ENCODE results near the gene PTPRN2. TPM values are rescaled to one million over a fixed set of nuclear protein-coding genes. Genes with fewer than 3 reads are reported as not detected.
"Not testable (repeated sequence)": the region's sequence is repeated elsewhere in the genome, so short reads cannot be mapped to it uniquely, and the experiment has no call there.

Gene PTPRN2
- total RNA-seq, 1 experiment from 2014 or later = 4.4 TPM

DNA sequence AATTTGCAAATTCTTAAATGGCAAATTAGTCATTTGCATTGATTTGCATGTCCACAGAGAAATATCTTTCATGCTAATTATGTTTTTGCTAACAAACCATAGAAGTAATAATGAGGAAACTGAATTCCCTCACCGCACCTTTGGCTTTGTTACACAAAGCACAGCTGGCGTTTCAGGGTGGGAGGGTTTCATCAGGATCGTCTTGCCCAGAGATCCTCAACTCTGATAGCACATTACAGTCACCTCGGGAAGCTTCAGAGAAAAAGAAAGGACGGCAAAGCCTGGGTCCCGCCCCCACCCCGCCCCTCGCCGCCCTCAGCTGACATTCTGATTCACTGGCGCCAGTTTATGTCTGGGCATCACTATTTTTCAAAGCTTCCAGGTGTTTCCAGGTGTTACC, 119.4 kb downstream of the PTPRN2 start:
- DNase-seq (ENCODE audit: low spot score) = no peak

DNA sequence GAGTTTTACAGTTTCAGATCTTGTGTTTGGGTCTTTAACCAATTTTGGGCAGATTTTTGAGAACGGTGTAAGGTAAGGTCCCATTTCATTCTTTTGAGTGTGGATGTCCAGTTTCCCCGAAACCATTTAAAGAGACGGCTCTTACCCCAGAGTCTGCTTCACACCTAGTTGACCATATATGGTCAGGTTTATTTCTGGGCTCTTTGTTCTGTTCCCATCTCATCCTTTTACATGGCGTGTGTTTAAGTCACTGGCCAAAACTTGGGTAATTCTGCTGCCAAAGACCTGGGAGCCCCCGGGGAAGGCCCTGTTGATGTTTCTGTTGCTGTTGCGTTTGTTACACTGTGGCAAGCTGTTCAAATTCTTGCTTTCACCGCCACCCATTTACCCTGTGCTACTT, 120.1 kb downstream of the PTPRN2 start:
- DNase-seq (ENCODE audit: low spot score) = no peak

DNA sequence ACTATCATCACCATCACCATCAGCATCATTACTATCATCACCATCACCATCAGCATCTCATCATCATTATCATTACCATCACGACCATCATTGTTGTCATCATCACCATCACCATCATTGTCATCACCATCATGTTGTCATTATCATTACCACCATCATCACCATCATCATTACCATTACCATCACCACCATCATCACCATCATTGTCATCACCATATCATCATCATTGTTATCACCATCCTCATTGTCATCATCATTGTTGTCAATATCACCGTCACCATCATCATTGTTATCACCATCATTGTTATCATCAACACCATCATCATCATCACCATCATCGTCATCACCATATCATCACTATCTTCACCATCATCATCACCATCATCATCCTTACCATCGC, 124.3 kb downstream of the PTPRN2 start:
- no peak for DNase-seq (ENCODE audit: low spot score)

DNA sequence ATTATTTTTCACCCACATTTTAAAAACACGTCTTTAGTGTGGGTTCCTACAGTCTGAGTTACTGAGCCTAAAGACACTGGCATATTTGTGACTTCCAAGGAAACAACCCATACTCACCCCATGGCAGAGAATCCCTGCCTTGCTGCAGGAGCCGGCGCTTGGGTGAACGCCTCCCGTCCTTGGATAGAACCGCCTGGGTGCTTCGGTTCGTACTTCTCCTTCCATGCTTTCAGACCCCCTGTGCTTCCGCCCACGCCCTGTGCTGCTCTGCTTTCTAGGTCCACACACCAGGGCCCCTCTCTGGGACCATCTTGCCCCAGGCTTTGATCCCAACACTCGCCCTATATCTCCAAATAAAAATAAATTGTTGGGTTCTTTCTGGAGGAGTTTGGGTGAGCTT, 125.8 kb downstream of the PTPRN2 start:
- DNase-seq (ENCODE audit: low spot score) = no peak

DNA sequence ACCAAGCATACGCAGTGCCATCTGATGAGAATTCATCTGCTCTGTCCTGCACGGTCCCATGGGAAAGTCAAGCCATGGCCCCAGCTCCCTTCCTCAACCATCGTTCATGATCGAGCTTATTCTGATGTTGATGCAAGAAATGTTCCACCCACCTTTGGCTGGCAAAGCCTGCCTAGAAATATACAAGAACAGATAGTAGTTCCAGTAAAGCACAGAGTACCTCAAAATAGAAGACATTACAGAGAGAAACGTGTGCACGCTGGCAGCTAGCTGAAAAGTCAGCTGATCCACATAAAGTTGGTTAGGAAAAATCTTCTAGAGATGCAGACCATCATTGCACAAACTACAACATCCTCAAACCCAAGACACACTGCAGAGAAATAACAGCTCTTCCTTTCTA, 127.0 kb downstream of the PTPRN2 start:
- no peak for DNase-seq (ENCODE audit: low spot score)

DNA sequence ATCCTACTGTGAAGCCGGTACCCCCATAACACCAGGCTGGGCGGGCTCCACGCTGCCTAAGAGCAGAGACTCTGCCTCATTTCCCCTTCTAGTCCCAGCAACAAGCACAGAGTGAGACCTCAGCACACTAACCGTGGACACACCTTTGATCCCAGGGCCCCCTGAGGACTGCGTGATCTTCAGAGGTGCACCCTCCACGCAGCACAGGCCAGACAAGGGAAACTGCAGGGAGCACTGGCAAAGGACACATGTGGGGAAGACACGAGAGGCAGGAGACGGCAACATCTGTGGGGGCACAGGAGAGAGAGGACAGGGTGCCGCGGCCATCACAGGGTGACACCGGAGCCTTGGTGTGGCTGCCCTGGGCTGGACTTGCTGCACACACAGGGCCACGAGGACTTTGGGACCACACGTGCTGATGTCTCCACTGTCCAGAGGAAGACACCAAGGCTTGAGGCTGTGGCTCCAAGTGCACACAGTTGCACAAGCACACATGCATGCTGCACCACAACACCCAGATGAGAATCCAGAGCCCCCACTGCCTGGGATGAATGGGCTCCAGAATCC, 128.8 kb downstream of the PTPRN2 start:
- DNase-seq (ENCODE audit: low spot score) = no peak

DNA sequence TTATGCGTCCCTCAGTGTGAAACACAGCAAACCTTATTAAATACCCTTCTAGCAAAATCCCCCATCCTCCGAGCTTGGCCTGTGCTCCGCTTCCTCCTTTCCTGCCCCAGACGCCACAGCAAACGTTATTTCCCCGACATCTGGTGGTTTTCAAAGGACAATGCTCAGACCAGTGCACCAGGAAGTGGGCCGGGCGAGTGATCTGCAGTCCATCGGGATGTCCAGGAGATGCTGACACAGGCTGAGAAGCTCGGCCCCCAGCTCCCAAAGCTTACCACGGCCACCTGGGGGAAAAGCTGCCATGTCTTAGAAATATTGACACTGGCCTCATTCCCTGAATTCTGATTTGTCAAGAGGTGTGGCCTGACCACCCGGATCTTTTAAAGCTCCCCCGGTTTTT, 129.5 kb downstream of the PTPRN2 start:
- no peak for DNase-seq (ENCODE audit: low spot score)

DNA sequence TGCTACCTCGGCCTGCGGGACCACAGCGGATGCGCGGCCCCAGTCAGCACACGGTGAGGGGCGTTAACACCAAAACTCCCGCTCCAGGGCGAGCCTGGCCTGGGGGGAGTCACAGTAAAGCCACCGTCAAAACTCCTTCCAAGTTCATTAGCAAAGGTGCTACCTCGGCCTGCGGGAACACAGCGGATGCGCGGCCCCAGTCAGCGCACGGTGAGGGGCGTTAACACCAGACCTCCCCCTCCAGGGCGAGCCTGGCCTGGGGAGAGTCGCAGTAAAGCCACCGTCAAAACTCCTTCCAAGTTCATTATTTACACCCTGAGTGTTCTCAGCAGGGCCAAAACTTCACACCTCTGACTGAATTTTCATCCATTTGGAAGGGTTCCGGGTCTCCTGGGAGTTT, 130.0 kb downstream of the PTPRN2 start:
- DNase-seq (ENCODE audit: low spot score) = not testable (repeated sequence)

DNA sequence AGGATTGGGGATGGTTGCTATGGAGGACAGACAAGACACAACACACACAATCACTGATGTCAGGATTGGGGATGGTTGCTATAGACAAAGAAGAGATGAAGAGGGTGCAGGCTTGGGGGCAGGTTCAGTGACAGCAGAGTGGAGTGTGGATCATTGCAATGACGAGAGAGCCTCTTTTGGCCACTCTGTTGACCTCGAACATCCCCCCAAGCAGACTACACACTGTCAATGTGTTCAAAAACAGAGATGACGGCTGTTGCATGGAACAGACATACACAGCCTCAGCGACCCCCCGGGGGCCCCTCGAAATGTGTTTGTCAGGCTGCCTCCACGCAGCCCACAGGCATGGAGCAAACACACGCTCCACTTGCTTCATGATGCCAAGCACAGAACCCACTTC, 133.0 kb downstream of the PTPRN2 start:
- no peak for DNase-seq (ENCODE audit: low spot score)

DNA sequence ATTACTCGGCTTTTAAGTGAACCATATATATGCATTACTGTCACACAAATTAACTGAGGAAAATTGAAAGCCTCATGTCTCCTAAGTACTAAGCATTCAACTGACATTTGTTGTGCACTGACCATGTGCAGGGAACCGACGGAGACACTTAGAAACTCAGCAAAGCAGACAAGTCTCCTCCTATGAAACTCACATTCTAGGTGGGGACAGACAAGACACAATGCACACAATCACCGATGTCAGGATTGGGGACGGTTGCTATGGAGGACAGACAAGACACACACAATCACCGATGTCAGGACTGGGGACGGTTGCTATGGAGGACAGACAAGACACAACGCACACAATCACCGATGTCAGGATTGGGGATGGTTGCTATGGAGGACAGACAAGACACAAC, 134.0 kb downstream of the PTPRN2 start:
- DNase-seq (ENCODE audit: low spot score) = no peak

DNA sequence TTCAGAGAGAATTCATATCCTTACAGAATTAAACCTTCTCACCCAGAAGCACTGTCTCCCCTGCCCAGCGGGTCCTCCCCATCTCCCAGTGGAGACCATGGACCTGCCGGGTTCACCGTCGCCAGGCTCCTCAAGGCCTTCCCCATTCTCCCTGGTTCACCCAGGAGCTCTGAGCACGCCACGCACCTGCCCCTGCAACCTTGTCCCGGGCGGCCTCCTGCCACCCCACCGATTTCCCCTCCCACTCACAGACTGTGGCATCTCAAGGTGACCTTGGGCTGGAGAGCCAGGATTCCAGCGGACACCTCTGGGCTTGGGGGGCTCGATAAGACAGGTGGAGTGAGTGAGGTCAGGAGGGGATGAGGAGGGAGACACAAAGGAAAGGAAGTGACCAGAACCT, 135.3 kb downstream of the PTPRN2 start:
- DNase-seq (ENCODE audit: low spot score) = no peak

DNA sequence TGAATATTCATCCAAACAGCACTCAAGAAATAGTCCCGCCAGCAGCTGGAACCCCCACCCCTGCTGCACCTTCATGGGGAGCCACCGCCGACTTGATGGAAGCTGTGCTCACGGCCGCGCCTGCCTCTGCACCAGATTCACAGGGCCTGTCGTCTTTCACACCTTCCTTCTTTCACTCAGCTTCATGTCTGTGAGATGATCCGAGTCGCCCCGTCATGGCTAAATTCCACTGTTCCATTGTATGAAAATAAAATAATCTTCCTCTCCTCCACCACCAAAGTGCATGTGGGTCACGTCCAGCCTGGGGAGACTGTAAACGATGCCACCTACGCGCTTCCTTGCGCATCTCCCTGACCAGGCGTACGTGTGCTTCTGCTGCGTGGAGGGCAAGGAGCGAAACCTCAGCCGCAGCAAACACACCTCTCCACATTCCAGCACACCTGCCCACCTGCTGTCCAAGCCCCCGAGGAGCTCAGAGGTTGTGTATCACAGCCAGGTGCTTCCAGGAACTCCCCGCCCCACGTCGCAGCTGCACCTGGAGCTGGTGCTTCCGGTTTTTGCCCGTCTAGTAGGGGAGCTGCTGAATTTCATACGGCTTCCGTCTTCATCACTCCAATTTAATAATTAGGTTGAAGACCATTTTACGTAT, 137.0 kb downstream of the PTPRN2 start:
- no peak for DNase-seq (ENCODE audit: low spot score)

DNA sequence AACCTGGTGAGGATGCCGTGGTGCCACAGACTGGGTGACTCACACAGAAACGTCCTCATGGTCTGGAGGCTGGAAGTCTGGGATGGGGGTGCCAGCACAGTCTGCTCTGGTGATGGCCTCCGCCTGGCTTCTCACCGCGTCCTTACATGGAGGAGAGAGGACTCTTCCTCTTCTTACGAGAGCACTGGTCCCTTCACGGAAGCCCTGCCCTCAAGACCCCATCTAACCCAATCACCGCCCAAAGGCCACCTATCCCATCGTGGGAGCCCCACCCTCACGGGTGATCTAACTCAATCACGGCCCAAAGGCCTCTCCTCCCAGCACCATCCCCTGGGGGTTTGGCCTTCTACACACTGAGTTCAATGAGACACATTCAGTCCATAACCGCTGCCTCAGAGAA, 137.7 kb downstream of the PTPRN2 start:
- no peak for DNase-seq (ENCODE audit: low spot score)

DNA sequence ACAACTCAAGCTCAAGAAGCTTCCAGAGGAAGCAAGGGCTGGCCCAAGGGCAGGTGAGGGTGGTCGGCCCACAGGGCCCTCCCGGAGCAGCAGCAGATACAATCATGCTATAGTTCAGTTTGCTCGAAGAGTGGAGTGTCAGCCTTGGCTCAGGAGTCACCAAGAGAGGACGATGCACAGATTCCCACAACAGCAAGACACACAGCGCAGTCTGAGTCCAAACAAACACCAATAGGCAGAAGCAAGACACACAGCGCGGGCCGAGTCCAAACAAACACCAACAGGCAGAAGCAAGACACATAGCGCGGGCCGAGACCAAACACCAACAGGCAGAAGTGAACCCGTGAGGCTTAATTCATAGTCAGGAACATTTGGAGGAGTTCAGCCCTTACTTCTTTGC, 138.4 kb downstream of the PTPRN2 start:
- no peak for DNase-seq (ENCODE audit: low spot score)

DNA sequence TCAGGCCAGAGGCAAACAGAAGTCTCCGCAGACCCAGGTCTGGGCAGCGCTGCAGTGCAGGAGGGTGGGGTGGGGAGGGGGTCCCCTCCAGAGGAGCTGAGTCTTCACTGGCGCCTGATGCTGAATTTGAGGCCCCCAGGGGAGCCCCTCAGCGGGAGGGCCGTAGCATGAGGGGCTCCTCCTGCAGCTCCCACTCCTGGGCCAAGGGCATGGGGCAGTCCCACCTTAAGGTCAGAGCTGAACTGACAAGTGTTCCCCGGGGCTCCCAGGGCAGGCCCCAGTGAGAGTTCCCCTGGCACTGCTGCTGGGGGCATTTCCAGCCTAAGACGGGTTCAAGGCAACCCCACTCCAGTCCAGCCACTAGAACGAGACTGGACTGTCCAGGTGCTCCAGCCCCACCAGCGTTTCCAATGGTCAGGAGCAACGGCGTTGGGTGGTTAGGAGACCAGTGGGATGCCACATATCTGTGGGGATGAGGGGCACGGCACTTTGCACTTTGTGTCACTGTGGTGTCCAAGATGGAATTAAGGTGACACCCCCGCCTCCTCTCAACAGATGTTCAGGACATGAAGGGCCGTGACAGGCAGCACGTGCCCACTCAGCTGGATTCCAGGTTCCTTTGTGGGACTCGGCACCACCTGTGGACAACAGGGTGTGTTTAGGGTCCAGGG, 139.1 kb downstream of the PTPRN2 start:
- no peak for DNase-seq (ENCODE audit: low spot score)

DNA sequence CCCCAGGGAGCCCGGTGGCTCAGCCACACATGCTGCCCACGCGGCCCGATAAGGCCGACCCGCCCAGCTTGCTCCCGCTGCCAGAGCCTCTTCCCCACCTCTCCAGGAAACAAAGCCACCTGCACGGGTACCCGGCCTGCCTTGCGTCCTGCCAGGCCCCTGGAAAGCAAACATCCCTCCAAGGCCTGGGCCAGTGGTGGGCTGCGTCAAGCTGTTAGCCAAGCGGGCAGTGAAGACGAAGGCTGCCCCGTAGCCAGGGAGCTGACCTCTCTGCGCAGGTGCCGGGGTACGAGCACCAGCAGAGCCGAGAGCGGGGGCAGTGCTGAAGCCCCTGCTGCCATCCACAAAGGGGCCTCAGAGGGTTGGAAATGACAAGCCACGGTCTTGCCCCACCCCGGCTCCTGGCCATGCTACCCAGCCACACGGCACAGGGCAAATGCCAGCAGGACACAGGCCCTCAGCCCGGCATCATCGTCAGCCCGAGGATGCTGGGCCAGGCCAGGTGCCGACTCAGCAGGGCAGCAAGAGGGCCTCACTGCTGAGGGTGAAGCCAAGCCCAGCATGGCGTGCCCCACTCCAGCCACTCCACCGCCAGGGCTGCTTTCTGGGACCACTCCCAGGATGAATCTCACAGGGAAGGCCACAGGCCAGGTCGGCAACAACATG, 140.0 kb downstream of the PTPRN2 start:
- no peak for DNase-seq (ENCODE audit: low spot score)

DNA sequence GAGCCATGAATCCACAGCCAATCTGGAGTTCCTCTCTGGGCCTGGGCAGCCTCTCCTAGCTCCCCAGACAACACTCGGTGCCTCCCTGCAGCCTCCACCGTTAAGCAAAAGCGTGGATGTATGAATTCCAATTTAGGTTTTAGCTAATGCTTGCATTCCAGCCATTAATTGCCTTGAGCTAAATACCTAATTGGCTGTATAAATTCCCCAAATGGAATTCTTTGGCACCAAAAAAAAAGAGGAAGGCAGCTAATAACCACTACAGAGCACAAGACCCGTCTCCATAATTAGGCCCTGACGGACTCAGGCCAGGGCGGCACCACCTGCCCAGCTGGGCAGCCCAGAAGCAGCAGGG, 140.5 kb downstream of the PTPRN2 start:
- no peak for DNase-seq (ENCODE audit: low spot score)

DNA sequence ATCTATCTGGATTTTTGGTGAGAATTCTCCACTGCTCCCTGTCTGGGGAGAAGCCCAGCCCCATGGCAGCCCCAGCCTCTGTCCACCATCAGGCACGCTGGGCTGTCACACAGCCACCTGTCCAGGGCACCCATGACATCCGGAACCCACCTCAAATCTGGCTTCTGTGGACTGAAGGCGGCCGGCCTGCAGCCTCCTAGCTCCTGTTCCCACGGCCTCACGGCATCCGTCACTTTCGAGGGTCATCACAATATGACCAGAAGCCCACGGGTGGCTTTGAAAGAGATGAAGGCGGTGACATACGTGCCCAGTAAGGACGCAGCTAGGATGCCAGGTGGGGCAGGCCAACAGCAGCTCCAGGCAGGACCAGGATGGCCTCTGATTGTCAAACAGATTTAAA, 140.9 kb downstream of the PTPRN2 start:
- no peak for DNase-seq (ENCODE audit: low spot score)

DNA sequence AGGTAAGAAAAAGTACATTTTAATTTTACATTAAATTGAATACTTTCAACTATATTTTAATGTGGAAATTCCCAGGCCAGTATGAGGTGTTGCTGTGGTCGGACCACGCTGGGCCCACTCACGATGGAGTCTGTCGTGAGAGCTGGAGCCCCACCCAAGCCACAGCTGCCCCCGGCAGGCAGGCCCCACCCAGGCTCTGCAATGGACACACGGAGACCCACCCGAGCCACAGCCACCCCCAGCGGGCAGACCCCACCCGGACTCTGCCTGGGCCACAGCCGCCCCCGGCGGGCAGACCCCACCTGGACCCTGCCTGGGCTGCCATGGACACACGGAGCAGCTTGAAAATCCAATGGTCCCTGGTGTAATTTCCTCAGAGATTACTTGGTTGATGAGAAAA, 141.3 kb downstream of the PTPRN2 start:
- DNase-seq (ENCODE audit: low spot score) = no peak

DNA sequence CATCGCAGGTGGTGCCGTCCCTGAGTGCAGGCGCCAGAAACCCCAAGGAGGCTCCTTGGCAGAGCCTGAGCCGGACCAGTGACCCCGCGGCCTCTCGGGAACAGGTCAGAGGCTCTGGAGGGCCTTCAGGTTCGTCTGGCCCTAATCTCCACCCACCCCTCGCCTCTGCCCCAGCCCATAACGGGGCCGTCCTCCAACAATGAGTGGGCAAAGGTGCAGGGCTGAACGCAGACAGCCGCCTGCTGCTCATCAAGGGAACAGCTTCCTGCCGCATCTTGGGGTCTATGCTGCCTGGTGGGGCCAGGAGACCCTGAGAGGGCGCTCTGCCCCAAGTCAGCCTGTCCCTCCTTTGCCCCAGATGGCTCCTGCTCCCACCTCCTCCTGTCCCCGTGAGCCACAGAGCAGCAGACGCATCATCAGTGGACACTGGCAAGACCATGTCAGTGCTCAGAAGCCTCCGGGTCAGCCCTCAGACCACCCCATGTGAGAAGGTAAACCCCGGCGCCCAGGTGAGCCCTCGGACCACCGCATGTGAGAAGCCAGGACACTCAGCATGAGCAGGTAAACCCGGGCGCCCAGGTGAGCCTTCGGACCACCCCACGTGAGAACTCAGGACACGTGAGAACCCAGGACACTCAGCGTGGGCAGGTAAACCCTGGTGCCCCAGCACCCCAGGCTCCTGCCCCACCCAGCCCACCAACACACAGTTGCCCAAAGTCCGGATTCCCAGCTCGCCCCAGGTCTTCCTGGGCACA, 142.0 kb downstream of the PTPRN2 start:
- no peak for DNase-seq (ENCODE audit: low spot score)

DNA sequence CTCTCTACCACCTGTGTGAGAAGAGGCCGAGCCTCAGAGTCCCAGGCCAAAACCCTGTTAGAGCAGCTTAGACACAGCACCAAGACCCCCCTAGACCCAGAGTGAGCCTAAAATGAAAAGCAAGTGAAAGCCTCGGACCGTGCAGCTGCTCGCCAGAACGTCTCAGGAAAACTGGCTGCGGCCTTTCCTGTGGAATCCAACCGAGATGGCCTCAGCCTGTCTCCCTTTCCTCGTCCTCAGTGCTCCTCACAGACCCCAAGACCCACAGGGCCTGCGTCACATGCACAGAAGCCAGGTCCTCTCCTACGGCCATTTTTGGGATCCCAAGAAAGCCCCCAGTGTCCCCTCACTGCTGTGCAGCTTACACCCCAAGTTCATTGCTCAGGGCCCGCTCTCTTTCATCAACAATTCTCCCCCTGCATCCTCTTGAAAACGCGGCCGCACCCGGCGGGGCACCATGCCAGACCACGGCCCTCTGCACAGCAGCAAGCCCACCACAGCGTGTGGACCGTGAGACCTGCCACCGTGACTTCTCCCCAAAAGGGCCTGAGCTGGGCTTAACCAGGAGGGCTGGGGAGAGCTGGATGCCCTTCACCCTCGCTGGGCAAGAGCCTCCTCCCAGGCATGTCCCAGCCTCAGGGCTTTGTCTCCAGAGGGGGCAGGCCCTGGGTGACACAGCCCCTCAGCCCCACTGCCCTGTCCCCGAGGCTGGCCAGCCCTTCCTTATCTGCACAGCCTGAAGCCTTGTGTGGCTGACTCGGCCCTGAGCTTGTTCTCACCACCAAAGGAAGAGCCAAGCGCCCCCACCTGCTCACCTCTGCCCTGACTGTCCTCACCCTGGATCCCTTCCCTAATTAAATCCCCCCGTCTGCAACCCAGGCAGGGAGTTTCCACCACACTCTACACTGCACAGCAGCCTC, 142.9 kb downstream of the PTPRN2 start:
- DNase-seq (ENCODE audit: low spot score) = no peak
